ENCODE results near the gene S1PR4.

S1PR4 gene

GRCh38 chr19:3204646-3205275, 26.2 kb downstream of the S1PR4 start:
- Histone ChIP-seq H4K20me1 (ENCODE audit: control insufficient read depth, insufficient read depth, low read depth, low read length) (0 out of 2 replicates have a peak, but pooled peaks cover 3% of the 10 kb centered on the region), H3K36me3 (ENCODE audit: control insufficient read depth, low read length) (peaks cover 41% of the 10 kb centered on the region), H3K9me2 (replicated peaks; ENCODE audit: control insufficient read depth, low read length) (no peaks in the 10 kb centered on the region), H3K4me1 (ENCODE audit: control insufficient read depth, low read length) (no peaks in the 10 kb centered on the region), H3F3A (ENCODE audit: control insufficient read depth, insufficient read depth) (no peaks in the 10 kb centered on the region), H3K9me3 (ENCODE audit: control insufficient read depth, insufficient read depth, low read length) (no peaks in the 10 kb centered on the region), H3K27me3 (ENCODE audit: control insufficient read depth, low read length) (no peaks in the 10 kb centered on the region), H3K27ac (ENCODE audit: low read depth, low read length) (no peak overlapping the region), H3K4me2 (ENCODE audit: low read length) (no peak overlapping the region), H3K79me2 (ENCODE audit: control insufficient read depth, low read length) (no peaks in the 10 kb centered on the region), H3K4me3 (ENCODE audit: low read length) (no peak overlapping the region)
- no peak for TF ChIP-seq CTCF (IDR thresholded peaks at IDR 0.05; ENCODE audit: low read depth, low read length, poor library complexity, severe bottlenecking)
- TF ChIP-seq EZH2phosphoT487 (IDR thresholded peaks at IDR 0.05; ENCODE audit: borderline replicate concordance, low read length), result no peak

DNA sequence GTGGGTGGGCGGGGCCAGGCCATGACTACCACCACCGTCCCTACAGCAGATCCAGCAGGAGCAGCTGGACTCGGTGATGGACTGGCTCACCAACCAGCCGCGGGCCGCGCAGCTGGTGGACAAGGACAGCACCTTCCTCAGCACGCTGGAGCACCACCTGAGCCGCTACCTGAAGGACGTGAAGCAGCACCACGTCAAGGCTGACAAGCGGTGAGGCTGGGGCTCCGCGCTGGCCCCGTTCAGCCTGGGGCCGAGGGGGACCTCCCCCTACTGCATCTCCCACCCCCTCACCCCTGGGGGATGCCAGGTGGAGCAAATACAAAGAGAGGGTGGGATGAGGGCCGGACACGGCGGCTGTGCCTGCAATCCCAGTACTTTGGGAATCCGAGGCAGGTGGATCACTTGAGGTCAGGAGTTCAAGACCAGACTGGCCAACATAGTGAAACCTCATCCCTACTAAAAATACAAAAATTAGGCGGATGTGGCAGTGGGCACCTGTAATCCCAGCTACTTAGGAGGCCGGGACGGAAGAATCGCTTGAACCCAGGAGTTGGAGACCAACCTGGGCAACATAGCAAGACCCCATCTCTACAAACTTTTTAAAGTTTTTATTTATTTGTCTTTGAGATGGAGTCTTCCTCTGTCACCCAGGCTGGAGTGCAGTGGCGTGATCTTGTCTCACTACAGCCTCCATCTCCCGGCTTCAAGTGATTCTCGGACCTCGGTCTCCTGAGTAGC, 27.8 kb downstream of the S1PR4 start:
- Histone ChIP-seq H3K4me3 (ENCODE audit: low read length) (no peak overlapping the region), H3K9me3 (ENCODE audit: control insufficient read depth, insufficient read depth, low read length) (no peaks in the 10 kb centered on the region), H3K27me3 (ENCODE audit: control insufficient read depth, low read length) (no peaks in the 10 kb centered on the region), H3K79me2 (ENCODE audit: control insufficient read depth, low read length) (no peaks in the 10 kb centered on the region), H3K9me2 (replicated peaks; ENCODE audit: control insufficient read depth, low read length) (no peaks in the 10 kb centered on the region), H4K20me1 (ENCODE audit: control insufficient read depth, insufficient read depth, low read depth, low read length) (0 out of 2 replicates have a peak, but pooled peaks cover 3% of the 10 kb centered on the region), H3F3A (ENCODE audit: control insufficient read depth, insufficient read depth) (no peaks in the 10 kb centered on the region), H3K4me2 (ENCODE audit: low read length) (no peak overlapping the region), H3K4me1 (ENCODE audit: control insufficient read depth, low read length) (no peaks in the 10 kb centered on the region), H3K36me3 (ENCODE audit: control insufficient read depth, low read length) (peaks cover 35% of the 10 kb centered on the region), H3K27ac (ENCODE audit: low read depth, low read length) (no peak overlapping the region)
- no peak for TF ChIP-seq EZH2phosphoT487 (IDR thresholded peaks at IDR 0.05; ENCODE audit: borderline replicate concordance, low read length)
- TF ChIP-seq CTCF (IDR thresholded peaks at IDR 0.05; ENCODE audit: low read depth, low read length, poor library complexity, severe bottlenecking), result no peak

DNA sequence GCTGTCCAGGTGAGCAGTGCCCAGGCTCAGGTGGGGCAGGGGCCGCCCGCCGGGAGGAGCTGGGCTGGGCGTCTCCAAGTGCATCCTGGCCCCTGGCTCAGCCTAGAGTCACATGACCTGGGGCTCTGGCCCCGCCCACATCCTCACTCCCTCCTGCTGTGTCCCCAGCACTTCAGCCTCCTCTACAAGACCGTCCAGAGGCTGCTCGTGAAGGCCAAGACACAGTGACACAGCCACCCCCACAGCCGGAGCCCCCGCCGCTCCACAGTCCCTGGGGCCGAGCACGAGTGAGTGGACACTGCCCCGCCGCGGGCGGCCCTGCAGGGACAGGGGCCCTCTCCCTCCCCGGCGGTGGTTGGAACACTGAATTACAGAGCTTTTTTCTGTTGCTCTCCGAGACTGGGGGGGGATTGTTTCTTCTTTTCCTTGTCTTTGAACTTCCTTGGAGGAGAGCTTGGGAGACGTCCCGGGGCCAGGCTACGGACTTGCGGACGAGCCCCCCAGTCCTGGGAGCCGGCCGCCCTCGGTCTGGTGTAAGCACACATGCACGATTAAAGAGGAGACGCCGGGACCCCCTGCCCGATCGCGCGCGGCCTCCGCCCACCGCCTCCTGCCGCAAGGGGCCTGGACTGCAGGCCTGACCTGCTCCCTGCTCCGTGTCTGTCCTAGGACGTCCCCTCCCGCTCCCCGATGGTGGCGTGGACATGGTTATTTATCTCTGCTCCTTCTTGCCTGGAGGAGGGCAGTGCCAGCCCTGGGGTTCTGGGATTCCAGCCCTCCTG, 29.1 kb downstream of the S1PR4 start:
- H3K27ac ChIP-seq (ENCODE audit: low read depth, low read length), result no peak overlapping the region
- no peak overlapping the region for H3K4me2 ChIP-seq (ENCODE audit: low read length)
- no peaks in the 10 kb centered on the region for H3K9me3 ChIP-seq (ENCODE audit: control insufficient read depth, insufficient read depth, low read length)
- no peaks in the 10 kb centered on the region for H3K27me3 ChIP-seq (ENCODE audit: control insufficient read depth, low read length)
- peaks cover 7% of the 10 kb centered on the region for H3K4me1 ChIP-seq (ENCODE audit: control insufficient read depth, low read length)
- no peak overlapping the region for H3K4me3 ChIP-seq (ENCODE audit: low read length)
- H3K79me2 ChIP-seq (ENCODE audit: control insufficient read depth, low read length), result no peaks in the 10 kb centered on the region
- H3F3A ChIP-seq (ENCODE audit: control insufficient read depth, insufficient read depth), result peaks cover 6% of the 10 kb centered on the region; the same call in 1 of the 2 replicates
- H3K36me3 ChIP-seq (ENCODE audit: control insufficient read depth, low read length), result peaks cover 35% of the 10 kb centered on the region
- H4K20me1 ChIP-seq (ENCODE audit: control insufficient read depth, insufficient read depth, low read depth, low read length), result 0 out of 2 replicates have a peak, but pooled peaks cover 3% of the 10 kb centered on the region
- H3K9me2 ChIP-seq (replicated peaks; ENCODE audit: control insufficient read depth, low read length), result no peaks in the 10 kb centered on the region
- TF ChIP-seq CTCF (IDR thresholded peaks at IDR 0.05; ENCODE audit: low read depth, low read length, poor library complexity, severe bottlenecking) (no peak), EZH2phosphoT487 (IDR thresholded peaks at IDR 0.05; ENCODE audit: borderline replicate concordance, low read length) (no peak)

Data from DOHH2 (cell line).